ENCODE measurements around the gene SEC14L6. TPM values are rescaled to one million over a fixed set of nuclear protein-coding genes. Genes with fewer than 3 reads are reported as not detected.

The SEC14L6 gene
- total RNA-seq, 2 experiments from 2014 or later = not detected

- intact Hi-C loops (cut with micrococcal nuclease; ENCODE audit: unreplicated experiment) = loop anchor here (5.0 kb wide), 1 partner anchor 491 kb away; the partner anchor contains the start of gene SMTN
- CTCF ChIA-PET (ENCODE audit: unreplicated experiment) = no interaction called here
- Histone ChIP-seq H3K4me2 (ENCODE audit: low read length) (peak within 1 kb of the TSS; percentile 84), H3K9me2 (ENCODE audit: insufficient read depth, low read length) (no peaks in the 10 kb centered on the region), H3K9me3 (ENCODE audit: low read length) (no peaks in the 10 kb centered on the region), H3K4me1 (ENCODE audit: insufficient read depth, low read length, poor library complexity, severe bottlenecking) (peaks cover 11% of the 10 kb centered on the region), H3K79me2 (ENCODE audit: insufficient read depth, low read depth, low read length) (peaks cover 23% of the 10 kb centered on the region), H3K4me3 (ENCODE audit: low read depth, low read length, poor library complexity, severe bottlenecking) (peak within 1 kb of the TSS; percentile 95), H2AFZ (ENCODE audit: low read length) (peak within 1 kb of the TSS; percentile 11; the same call in 1 of the 2 replicates), H4K20me1 (ENCODE audit: insufficient read depth, low read length) (peaks cover 17% of the 10 kb centered on the region; the same call in 1 of the 2 replicates), H3K36me3 (ENCODE audit: insufficient read depth, low read length) (peaks cover 28% of the 10 kb centered on the region), H3K27ac (ENCODE audit: low read depth, low read length, poor library complexity, severe bottlenecking) (peak within 1 kb of the TSS; percentile 49)
- BruUV-seq (replicated peaks) = no TSS peak
- peak; percentile 99 for DNase-seq (ENCODE audit: low spot score)
- POLR2A ChIA-PET = interaction anchor here (0.6 to 1.6 kb wide), 3 partner anchors 9 to 356 kb away, joined by 3 to 5 read pairs (median 3); no protein-coding TSS in a partner anchor
- no peak for TF ChIP-seq EZH2phosphoT487 (IDR thresholded peaks at IDR 0.05; ENCODE audit: borderline replicate concordance, low read depth, low read length)
- TF ChIP-seq, protein P1, sequence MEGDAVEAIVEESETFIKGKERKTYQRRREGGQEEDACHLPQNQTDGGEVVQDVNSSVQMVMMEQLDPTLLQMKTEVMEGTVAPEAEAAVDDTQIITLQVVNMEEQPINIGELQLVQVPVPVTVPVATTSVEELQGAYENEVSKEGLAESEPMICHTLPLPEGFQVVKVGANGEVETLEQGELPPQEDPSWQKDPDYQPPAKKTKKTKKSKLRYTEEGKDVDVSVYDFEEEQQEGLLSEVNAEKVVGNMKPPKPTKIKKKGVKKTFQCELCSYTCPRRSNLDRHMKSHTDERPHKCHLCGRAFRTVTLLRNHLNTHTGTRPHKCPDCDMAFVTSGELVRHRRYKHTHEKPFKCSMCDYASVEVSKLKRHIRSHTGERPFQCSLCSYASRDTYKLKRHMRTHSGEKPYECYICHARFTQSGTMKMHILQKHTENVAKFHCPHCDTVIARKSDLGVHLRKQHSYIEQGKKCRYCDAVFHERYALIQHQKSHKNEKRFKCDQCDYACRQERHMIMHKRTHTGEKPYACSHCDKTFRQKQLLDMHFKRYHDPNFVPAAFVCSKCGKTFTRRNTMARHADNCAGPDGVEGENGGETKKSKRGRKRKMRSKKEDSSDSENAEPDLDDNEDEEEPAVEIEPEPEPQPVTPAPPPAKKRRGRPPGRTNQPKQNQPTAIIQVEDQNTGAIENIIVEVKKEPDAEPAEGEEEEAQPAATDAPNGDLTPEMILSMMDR (conservative IDR thresholded peaks at IDR 0.05; ENCODE audit: low read length) = no peak
These were observed 45.2 kb upstream of the SEC14L6 start, which contains the start of gene PES1 for GRCh38 chr22:30591588-30592359. PES1 (minus strand) TSS chr22:30591910; CDS start chr22:30591833, 77 bp downstream.

DNA sequence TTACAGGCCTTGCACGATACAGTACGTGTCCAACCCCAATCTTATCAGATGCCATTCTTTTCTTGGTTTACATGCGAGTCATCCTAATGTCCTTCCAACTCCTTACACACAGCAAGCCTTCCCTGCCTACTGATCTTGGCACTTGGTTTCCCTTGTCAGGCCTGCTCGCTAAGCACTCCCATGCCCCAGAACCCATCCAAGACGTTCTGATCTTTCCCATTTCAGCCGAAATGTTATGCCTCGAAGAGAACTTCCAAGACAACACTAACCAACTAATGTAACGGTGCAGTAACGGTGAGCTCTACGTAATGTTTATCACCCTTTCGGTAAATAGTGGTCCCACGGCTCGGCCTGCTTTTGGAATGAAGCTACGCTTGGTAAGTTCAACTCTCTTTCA lies 44.6 kb upstream of the SEC14L6 start:
- CTCF ChIA-PET (ENCODE audit: unreplicated experiment) = no interaction called here
- Histone ChIP-seq H3K4me3 (ENCODE audit: low read depth, low read length, poor library complexity, severe bottlenecking) (peak overlapping the region; percentile 95), H3K36me3 (ENCODE audit: insufficient read depth, low read length) (peaks cover 34% of the 10 kb centered on the region), H3K4me1 (ENCODE audit: insufficient read depth, low read length, poor library complexity, severe bottlenecking) (peaks cover 11% of the 10 kb centered on the region), H3K27ac (ENCODE audit: low read depth, low read length, poor library complexity, severe bottlenecking) (peak overlapping the region; percentile 49), H3K4me2 (ENCODE audit: low read length) (peak overlapping the region; percentile 84), H4K20me1 (ENCODE audit: insufficient read depth, low read length) (peaks cover 17% of the 10 kb centered on the region; the same call in 1 of the 2 replicates), H3K9me3 (ENCODE audit: low read length) (no peaks in the 10 kb centered on the region), H2AFZ (ENCODE audit: low read length) (peak overlapping the region; percentile 11; the same call in 1 of the 2 replicates), H3K9me2 (ENCODE audit: insufficient read depth, low read length) (no peaks in the 10 kb centered on the region), H3K79me2 (ENCODE audit: insufficient read depth, low read depth, low read length) (peaks cover 23% of the 10 kb centered on the region)
- TF ChIP-seq, protein P1 (conservative IDR thresholded peaks at IDR 0.05; ENCODE audit: low read length) = no peak
- TF ChIP-seq EZH2phosphoT487 (IDR thresholded peaks at IDR 0.05; ENCODE audit: borderline replicate concordance, low read depth, low read length) = no peak
- no TSS peak for BruUV-seq (replicated peaks)
- DNase-seq (ENCODE audit: low spot score) = no peak
- intact Hi-C loops (cut with micrococcal nuclease; ENCODE audit: unreplicated experiment) = loop anchor here (5.0 kb wide), 1 partner anchor 491 kb away; the partner anchor contains the start of gene SMTN
- POLR2A ChIA-PET = interaction anchor here (0.6 to 1.6 kb wide), 3 partner anchors 10 to 357 kb away, joined by 3 to 5 read pairs (median 3); no protein-coding TSS in a partner anchor
